ENCODE measurements around the gene NFIB. TPM values are rescaled to one million over a fixed set of nuclear protein-coding genes. Genes with fewer than 3 reads are reported as not detected.

Gene NFIB
- total and polyA plus RNA-seq, 2 of the 4 experiments (the other 2 are of a cell fraction) = 1.4 to 2.0 TPM

DNA sequence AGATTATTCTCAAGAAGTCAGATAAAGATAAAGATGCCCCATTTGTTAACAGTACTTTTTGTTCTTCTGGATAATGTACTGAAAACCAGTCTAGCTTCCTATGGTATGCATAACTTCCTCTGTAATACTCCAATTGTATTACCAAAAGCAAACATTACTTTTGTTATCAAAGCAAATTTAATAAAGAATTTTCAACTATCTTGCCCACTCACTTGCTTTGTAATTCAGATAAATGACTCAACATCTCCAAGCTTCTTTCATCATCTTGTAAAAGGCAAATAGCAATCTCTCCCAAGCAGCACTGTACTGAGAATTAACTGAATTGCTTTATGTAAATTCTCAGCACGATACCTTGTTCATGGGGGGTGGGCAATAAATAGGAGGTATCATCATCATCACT, 98.3 kb downstream of the NFIB start:
- Histone ChIP-seq H3K9ac (ENCODE audit: low read depth, low read length) (no peak overlapping the region), H3K9me3 (ENCODE audit: control insufficient read depth, insufficient read depth, low read length) (no peaks in the 10 kb centered on the region), H2AFZ (replicated peaks; ENCODE audit: low read length, poor library complexity) (no peak overlapping the region), H3K27me3 (ENCODE audit: control insufficient read depth, insufficient read depth, low read length) (no peaks in the 10 kb centered on the region), H3K4me3 (ENCODE audit: insufficient read depth, low read depth, low read length) (no peak overlapping the region), H3K79me1 (ENCODE audit: low read depth in 1 of 2, low read length in 2 of 2) (no peaks in the 10 kb centered on the region), H4K5ac (ENCODE audit: low read depth, low read length) (no peak overlapping the region), H2AK5ac (ENCODE audit: low read depth, low read length) (no peak overlapping the region), H3K4ac (ENCODE audit: low read depth, low read length) (no peak overlapping the region), H3K4me2 (ENCODE audit: low read depth, low read length) (no peak overlapping the region), H4K8ac (ENCODE audit: low read depth in 2 of 2, low read length in 2 of 2) (no peak overlapping the region), H3K23ac (ENCODE audit: low read depth, low read length) (no peak overlapping the region), H4K20me1 (ENCODE audit: insufficient read depth, low read length) (no peaks in the 10 kb centered on the region), H2BK15ac (ENCODE audit: low read depth, low read length) (no peak overlapping the region), H3K4me1 (ENCODE audit: control insufficient read depth, insufficient read depth, low read length) (no peaks in the 10 kb centered on the region), H2BK5ac (ENCODE audit: low read depth, low read length, poor library complexity, severe bottlenecking) (no peak overlapping the region), H3K18ac (ENCODE audit: low read depth, low read length) (no peak overlapping the region), H2BK20ac (ENCODE audit: low read depth, low read length) (no peak overlapping the region), H4K91ac (ENCODE audit: insufficient read depth, low read depth, low read length) (no peak overlapping the region), H2BK120ac (ENCODE audit: low read depth, low read length) (no peak overlapping the region), H3K14ac (replicated peaks; ENCODE audit: low read depth, low read length) (no peak overlapping the region), H3K27ac (ENCODE audit: insufficient read depth, low read length) (no peak overlapping the region), H3K56ac (ENCODE audit: extremely low read depth, insufficient read depth, low read length) (no peak overlapping the region), H3K9me1 (ENCODE audit: insufficient read depth, low read length) (no peaks in the 10 kb centered on the region), H2AK9ac (replicated peaks; ENCODE audit: low read depth, low read length, poor library complexity) (no peak overlapping the region), H3K36me3 (ENCODE audit: control insufficient read depth, insufficient read depth, low read length) (no peaks in the 10 kb centered on the region)
- WGBS, 2 experiments (ENCODE audit: extremely low coverage in 2 of 2, insufficient read length in 1 of 2) = no CpG with 5 or more reads among the region's 1 CpG
- peak; percentile 64 for DNase-seq
- dilution Hi-C loops (cut with HindIII; ENCODE audit: low sequenced_read_pairs, unreplicated experiment) = no loop called here
- in situ Hi-C loops (cut with MboI; ENCODE audit: low sequenced_read_pairs) = loop anchor here (10.0 kb wide), 1 partner anchor 209 kb away; no protein-coding TSS in a partner anchor
- no peak for TF ChIP-seq NFE2L2 (IDR thresholded peaks at IDR 0.05; ENCODE audit: low read depth, low read length)
- TF ChIP-seq SMC3 (IDR thresholded peaks at IDR 0.05; ENCODE audit: low read depth, low read length) = no peak
- peak; percentile 80 for TF ChIP-seq CEBPB (IDR thresholded peaks at IDR 0.05; ENCODE audit: low read depth, low read length)
- ChIA-PET CTCF (interaction anchor here (1.2 kb wide), 1 partner anchor 20 kb away, joined by 3 read pairs; no protein-coding TSS in a partner anchor), POLR2A (ENCODE audit: unreplicated experiment) (no interaction called here)
- ATAC-seq (ENCODE audit: low read depth) = peak; percentile 71
- BruUV-seq (replicated peaks) = no TSS peak
- intact Hi-C loops (cut with micrococcal nuclease) = loop anchor here (10.0 kb wide), 1 partner anchor 209 kb away; no protein-coding TSS in a partner anchor
